Ramos (cell line): ENCODE results near the gene PRKG1.
"Not testable (repeated sequence)": the region's sequence is repeated elsewhere in the genome, so short reads cannot be mapped to it uniquely, and the experiment has no call there.

Experiments used
- in situ Hi-C: fragments of 300-500 bp; cut with MboI; formaldehyde crosslinking; loops from one replicate; pipeline ENCODE4 v1.14.3; 2022; ENCODE audit warnings: low sequenced_read_pairs; ENCODE audit not compliant: unreplicated experiment

PRKG1 gene

DNA sequence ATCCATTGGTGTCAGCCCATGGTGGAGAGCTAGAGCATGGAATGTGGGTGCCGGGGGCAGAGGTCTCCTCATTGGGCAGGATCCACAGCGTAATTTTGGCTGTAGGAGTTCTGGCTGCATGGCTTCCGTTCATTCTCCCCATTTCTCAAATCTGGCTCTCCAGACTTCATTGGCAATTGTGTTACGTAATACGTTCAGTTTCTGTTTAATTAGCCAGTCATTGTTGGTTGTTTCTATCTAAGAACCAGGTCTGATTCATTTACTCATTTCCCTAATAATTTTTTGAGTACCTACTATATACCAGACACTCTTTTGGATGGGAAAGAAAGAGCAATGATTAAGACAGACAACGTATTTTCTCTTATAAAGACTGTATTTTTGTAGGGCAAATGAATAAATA, 325.6 kb downstream of the PRKG1 start:
- in situ Hi-C loops: loop anchor here (25.0 kb wide), 1 partner anchor 812 kb away; no protein-coding TSS in a partner anchor

DNA sequence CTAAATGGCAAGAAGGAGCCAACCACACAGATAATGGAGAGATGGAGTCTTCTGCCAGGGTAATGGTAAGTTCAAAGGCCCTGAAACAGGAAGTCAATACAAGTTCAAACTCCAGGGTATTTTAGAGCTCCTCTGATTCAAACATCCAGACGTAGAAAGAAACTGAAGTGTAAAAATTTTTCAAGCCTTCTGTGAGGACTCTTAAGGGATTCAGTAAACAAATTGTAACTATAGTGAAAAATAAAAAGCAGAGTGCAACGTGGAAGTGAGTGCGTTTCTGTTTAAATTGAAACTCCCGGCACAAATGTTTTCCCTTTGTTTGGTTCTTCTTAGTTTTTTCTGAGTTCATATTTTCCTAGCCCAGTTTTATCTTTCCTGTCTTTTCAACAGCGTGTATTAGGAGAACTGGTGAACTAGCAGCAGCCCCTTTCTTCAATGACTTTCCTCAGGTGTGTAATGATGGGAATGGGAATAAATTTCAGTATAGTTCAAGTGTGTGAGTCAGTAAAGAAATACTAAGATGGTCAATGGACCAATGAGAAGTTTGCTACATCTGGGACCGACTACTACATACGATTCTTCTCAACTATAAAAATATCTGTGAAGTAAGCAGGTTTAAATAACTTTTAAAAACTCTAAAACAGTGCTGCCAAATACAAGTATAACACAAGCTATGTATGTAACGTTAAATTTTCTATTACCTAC, 326.3 kb downstream of the PRKG1 start:
- in situ Hi-C loops: no loop called here

DNA sequence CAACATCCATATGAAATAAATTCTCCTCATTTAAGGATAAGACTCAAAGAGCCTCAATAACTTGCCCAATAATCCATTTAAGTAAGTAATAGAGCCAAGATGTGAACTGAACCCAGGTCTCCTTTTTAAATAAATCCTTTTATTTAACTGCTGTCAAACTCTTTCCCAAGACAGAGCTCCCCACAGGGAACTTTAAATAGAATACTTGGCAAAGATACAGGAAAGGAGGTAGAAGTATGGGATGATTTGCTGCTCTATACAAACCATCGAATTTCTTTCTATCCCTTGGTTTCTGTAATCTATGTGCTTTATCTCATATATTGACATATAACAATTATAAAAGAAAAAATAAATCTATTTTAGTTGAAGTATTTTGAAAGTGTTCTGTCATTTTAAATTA, 329.2 kb downstream of the PRKG1 start:
- in situ Hi-C loops: no loop called here

DNA sequence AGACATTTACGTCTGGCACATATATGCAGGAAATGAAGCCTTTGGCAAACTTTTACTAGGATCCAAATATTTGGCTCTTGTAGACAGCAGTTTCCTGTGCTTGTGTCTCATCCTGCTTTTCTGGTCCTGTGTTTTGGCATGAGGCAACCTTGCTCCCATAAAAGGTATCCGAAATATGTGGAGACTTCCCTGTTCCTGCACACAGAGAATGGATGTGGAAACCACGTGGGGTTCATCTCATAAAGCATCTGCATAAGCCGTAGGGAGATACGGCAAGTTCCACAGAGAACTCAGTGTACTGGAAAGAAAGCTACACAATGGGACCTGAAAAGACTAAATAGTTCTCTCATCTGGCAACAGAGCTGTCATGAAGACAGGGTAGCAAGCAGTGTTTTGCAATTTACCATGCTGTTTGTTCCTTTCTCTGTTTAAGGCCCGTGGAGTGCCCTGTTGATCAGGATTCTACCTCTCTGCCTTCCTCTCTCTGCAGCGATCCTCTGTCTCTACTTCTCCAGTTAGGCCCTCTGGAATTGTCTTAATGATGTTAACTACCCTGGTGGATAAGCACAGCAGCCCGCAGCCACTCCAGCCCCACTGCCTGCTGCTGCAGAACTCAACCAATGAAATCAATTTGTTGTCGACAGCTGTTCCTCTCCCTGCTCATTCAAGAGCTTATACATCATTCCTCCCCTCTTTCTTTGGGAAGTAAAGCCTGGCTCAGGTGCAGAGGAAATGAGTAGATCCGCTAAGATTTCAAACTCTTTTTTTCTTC, 331.5 kb downstream of the PRKG1 start:
- in situ Hi-C loops: no loop called here

DNA sequence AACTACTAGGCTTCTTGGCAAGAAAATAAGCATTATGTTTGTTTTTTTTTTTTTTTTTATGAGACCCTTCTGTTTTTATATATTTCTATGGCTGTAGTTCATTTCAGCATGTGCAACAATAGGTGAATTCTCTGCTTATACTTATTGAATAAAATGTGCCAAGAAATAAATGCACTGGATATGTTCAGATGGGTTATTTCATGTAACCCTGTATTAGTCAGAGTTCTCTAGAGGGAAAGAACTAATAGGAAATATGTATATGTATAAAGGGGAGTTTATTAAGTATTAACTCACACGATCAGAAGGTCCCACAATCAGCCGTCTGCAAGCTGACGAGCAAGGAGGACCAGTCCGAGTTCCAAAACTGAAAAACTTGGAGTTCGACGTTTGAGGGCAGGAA, 332.3 kb downstream of the PRKG1 start:
- in situ Hi-C loops: no loop called here

DNA sequence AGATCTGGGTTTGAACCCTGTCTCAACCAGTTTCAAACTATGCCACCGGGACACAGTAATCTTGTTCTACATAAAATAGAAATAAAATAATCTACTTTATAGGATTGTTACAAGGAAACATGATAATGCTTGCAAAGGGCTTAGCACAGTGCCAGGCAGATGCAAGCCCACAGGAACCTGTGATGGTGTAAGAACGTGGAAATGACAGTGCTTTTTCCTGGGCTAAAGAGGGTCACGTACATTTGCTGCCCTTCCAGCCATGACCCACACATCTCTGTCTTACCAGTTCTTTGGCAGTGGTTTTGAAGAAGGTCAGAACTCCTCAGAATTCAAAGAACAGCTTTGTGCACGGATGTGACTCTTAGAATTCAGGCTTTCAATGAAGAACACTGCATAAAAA, 342.2 kb downstream of the PRKG1 start:
- in situ Hi-C loops: no loop called here

DNA sequence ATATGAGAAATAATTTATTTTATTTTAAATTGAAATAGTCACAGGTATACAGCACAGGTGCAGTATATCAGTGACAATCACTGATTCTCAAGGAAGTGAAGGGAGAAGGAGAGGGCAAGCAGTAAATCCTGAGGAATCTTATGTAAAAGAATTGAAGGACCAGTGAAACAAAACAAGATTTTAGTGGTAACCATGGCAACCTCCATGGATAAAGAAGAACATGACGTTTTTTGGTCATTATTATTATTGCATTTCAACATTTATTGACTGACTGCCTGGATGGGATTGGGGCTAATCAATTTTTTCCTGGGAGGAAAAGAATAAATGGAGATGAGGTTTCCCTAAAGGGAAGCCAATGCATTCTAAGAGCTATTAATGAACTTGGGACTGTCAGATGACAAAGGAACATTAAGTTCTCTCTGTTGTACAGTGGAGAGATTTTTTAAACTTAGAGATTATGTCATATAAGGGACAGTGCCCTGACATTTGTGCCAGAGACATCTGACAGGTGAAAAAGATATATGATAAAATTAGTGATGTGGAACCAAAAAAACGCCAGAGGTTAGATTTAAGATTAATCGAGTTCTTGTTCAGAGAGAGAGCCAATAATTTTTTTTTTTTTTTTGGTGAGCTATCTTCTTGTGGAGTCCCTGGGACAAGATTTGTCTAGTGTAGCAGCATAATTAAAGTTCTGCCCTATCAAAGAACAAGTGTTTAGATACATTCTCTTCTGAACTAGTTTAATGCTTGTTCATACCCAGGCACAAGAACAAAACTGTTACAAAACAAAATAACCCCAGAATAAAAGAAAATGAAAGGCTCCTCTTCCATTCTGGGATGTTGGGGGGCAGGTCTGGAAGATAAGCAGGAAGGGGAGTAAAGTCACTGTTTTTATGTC, 345.2 kb downstream of the PRKG1 start:
- in situ Hi-C loops: no loop called here

DNA sequence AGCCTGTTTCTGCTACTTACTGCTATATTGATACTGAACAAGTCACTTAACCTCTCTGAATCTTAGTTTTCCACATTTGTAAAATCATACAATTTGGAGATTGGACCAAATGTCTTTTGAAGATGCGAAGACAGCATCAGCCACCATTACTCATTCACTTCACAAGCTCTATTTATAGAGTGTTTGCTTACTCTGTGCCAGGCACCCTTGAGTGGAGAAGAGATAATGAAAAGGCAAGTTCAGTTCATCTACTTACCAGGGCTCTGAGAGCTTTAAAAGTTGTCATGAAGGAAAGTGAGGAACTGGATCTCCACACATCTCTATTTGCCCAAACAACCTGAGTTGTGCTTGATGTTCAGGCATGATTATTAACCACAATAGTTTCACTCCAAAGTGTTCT, 347.6 kb downstream of the PRKG1 start:
- in situ Hi-C loops: no loop called here

DNA sequence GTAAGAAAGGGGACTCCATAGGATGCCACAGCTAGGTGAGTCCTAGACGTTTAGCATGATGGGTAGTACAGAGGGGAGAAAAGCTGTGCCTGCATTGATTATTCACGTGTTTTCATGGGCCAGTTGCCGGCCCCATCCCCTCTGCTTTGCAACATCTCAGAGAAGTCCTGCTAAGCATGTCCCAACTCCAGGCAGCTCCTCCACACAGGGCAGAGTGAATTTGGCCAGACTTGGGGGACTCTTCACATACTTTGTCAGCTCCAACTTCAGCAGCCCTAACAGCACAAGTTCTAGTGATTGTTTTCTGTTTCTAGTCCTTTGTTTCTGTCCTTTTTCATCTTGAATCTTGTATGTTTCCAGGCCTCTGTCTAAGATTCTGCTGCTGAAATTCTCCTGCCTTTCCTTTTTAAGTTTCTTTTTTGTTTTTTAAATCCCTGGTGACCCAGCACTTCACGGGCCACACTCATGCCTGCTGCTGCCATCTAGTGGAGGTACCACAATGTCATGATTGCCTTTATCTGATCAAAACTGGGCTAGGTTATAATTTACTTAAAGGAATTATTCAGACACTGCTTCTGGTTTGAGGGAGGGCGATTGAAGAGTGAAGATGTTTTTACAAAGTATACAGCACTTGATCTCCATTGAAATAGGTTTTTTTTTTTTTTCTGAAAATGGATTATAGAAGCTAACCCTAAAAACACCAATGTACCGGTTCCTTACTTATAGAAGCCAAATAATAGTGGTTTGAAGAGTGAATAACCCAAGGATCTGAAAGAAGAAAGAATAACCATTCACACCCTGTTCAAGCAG, 348.2 kb downstream of the PRKG1 start:
- in situ Hi-C loops: no loop called here

DNA sequence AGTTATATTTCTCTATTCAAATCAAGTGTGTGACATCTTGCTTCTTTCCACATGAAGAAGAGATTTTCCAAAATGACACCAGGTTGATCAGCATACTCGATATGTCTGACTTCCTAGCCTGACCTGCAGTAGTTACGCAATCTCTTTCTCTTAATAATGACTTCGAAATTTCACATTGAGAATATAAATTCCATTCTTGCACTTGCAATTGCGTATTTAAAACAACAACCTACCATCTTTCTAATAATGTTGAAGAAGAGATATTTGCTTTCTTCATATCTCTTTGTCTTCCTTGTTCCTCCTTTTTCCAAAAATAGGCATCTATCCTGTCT, 348.8 kb downstream of the PRKG1 start:
- in situ Hi-C loops: no loop called here

DNA sequence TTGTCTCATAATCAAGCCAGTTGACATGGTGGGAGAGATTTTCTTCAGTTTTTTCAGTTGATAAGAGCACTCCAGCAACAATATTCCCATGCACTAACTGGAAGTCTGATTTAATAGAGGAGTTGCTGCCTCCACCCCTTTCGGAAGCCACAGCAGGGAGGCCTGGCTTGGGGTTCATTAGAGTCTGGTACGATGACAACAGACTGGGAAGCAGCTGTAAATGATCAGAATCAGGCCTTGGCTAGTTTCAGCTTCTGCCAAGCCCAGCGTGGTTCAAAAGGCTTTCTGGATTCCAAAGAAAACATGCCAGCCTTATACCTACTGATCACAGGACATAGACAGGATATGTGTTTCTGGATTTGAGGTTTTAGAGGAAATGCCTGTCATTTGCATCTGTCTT, 351.1 kb downstream of the PRKG1 start:
- in situ Hi-C loops: no loop called here

DNA sequence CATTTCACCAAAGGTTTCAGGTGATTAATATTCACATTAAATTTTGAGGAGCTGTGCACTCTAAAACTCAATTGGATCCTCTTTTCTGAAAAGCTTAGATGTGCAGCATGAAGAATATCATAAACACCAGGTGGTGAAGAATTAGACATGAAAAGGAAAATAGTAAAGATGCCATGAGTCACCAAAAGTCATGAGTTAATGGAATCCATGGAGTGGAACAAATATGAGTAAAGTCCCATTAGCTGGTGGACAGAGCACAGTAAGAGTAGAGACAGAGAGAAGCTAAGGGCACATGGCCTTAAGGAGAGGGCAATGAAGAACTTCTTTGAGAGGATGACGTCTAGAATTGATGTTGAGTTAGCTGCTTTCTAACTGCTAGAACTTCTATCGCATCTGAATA, 353.5 kb downstream of the PRKG1 start:
- in situ Hi-C loops: no loop called here

DNA sequence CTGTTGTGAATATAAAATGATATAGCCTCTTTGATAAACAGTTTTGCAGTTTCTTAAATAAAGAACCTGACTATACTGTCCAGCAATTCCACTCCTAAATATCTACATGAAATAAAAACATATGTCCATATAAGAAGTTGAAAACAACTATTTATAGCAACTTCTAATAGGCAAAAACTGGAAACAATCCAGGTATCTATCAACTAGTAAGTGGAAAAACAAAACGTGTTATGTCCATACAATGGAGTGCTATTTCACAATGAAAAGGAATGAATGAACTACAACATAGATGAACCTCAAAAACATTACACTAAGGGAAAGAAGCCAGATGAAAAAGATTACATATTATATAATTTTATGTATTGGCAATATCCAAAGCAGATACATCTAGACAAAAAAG, 356.2 kb downstream of the PRKG1 start:
- in situ Hi-C loops: no loop called here

DNA sequence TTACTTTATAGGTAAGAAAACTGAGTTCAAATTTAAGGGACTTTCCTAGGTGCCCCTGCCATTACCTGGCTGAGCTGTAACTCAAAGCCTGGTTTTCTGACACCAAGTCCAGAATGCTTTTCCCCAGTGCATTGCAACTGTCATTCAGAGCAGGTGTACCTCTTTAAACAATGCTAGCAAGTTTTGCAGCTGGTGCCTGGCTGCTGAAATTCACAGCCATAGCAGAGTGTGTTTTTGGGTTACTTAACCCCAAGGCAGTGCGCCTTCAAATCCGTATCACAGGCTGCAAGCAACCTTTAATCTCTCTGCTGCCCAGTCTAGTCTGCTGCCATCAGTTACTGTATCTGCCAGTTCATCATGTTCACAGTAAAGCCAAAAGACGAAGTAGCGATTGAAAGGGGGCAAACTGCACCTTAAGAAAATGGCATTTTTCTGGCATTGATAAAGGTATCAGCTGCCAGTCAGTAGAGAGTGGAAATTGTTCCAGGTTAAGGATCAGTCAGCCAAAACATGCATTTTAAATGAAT, 359.7 kb downstream of the PRKG1 start:
- in situ Hi-C loops: no loop called here

DNA sequence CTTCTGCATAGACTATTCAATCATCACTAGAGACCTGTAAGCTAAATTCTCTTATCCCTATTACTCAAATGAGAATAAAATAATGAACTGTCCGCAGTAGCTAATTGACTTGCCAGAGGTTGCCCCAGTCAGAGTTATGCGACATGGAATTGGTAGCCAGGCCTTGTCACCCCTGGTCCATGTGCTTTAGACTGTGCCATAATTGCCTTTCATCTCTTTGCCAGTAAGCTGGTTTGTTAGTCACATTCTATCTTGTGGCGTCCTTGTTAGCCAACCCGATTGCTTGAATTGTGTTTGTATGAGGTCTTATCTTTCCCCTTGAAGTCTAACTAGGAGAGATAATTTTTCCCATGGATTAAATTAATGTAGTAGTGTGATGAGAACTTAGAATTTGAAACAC, 362.5 kb downstream of the PRKG1 start:
- in situ Hi-C loops: no loop called here

DNA sequence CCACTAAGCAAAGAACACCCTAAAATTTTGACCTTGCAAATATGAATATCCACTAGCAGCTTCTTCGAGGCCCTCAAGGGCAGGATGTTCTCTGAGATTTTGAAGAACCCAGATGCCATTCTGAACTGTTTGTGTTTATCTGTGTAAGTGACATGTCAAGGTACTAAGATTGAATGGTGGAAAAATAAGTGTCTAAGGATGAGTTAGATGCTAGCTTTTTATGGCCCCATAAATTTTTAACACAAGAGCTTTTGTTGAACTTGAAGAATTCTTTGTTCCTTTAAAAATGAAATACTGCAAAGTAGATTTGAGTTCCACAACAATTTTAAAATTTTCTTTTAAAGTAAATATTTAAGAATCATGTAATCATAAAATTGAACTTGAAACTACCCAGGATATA, 365.4 kb downstream of the PRKG1 start:
- in situ Hi-C loops: no loop called here

DNA sequence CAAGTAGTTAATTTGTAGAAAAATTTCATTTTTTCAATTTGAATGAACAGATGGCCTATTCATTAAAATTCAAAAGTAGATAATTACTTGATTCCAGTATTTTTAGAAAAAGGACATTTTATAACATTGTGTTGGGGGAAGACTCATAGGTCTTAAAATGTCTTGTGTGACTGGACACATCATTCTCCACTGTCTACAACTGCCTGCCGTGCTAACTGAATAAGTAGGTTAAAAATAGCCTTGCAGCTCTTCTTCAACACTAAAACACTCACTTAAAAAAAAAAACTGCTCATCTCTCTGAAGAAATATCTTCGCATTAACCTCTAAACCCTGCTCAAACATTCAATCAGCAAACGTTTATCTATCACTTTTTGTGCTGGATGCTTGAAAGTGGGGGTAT, 371.3 kb downstream of the PRKG1 start:
- in situ Hi-C loops: no loop called here

DNA sequence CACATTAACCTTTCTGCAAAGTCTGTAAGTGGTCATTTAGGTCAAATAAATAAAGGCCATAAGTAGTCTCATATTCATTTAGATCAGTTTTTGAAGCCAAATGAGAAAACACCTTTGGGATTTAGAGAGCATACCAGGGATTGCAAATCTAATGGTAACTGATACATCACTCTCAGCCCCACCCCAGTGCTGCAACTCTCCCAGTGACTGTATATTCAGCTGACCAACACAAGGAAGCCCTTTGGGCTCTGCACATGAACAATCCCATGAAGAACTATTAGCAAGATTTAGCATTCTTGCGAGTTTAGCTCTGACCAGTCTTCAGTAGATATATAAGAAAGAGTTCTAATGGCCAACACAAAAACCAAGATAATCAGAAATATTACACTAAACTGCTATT, 372.8 kb downstream of the PRKG1 start:
- in situ Hi-C loops: no loop called here

DNA sequence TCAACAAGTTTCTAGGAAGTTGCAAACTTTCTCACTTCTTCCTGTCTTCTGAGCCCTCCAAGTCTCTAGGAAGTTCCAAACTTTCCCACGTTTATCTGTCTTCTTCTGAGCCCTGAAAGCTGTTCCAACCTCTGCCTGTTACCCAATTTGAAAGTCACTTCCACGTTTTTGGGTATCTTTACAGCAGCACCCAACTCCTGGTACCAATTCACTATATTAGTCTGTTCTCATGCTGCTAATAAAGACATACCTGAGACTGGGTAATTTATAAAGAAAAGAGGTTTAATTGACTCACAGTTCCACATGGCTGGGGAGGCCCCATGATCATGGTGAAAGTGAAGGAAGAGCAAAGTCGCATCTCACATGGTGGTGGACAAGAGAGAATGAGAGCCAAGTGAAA, 381.5 kb downstream of the PRKG1 start:
- in situ Hi-C loops: not testable (repeated sequence)

DNA sequence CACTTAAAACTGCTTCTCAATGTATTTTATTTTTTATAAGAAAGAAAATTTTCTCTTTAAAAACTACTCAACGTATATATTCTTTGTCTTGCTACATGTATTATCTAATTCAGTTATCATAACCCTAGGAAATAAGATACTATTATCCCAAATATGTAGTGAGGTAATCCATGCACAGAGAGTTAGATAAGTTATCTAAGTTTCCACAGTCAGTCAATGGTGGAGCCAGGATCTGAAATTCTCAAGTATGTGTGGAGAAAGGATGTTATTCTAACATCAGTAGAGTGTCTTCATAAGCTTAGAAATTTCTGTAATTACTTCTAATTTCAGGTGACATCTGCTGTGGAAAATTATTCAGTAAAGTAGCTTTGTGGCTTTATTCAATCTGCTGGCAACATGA, 385.2 kb downstream of the PRKG1 start:
- in situ Hi-C loops: no loop called here
